ENCODE data around the gene TNFAIP2.

Gene TNFAIP2

GRCh38 chr14:103123634-103124500 lies 606 bp downstream of the TNFAIP2 start:
- DNase-seq, result no peak

- no peak for DNase-seq
Observed at GRCh38 chr14:103124501-103125001, 1.3 kb downstream of the TNFAIP2 start.

- DNase-seq, result no peak
Observed at GRCh38 chr14:103125098-103126070, 2.1 kb downstream of the TNFAIP2 start.

- peak; percentile 38 for DNase-seq
Observed at GRCh38 chr14:103126088-103126872, 3.0 kb downstream of the TNFAIP2 start.

GRCh38 chr14:103126873-103127304 lies 3.6 kb downstream of the TNFAIP2 start:
- DNase-seq, result peak; percentile 75

- DNase-seq, result no peak
Observed at GRCh38 chr14:103127356-103127755, 4.1 kb downstream of the TNFAIP2 start.

GRCh38 chr14:103127861-103128598 lies 4.8 kb downstream of the TNFAIP2 start:
- no peak for DNase-seq

GRCh38 chr14:103128631-103129300 lies 5.5 kb downstream of the TNFAIP2 start:
- no peak for DNase-seq

- DNase-seq, result no peak
Observed at GRCh38 chr14:103129301-103130016, 6.2 kb downstream of the TNFAIP2 start.

- no peak for DNase-seq
Observed at GRCh38 chr14:103130017-103130764, 6.9 kb downstream of the TNFAIP2 start.

GRCh38 chr14:103130965-103131364 lies 7.7 kb downstream of the TNFAIP2 start:
- peak; percentile 65 for DNase-seq

GRCh38 chr14:103131580-103131979 lies 8.3 kb downstream of the TNFAIP2 start:
- peak; percentile 41 for DNase-seq

- no peak for DNase-seq
Observed at GRCh38 chr14:103132381-103133209, 9.3 kb downstream of the TNFAIP2 start.

- no peak for DNase-seq
Observed at GRCh38 chr14:103133210-103134140, 10.2 kb downstream of the TNFAIP2 start.

- DNase-seq, result no peak
Observed at GRCh38 chr14:103134405-103134804, 11.1 kb downstream of the TNFAIP2 start.

GRCh38 chr14:103134919-103135318 lies 11.7 kb downstream of the TNFAIP2 start:
- DNase-seq, result no peak
